ENCODE measurements around the gene KBTBD12. TPM values are rescaled to one million over a fixed set of nuclear protein-coding genes. Genes with fewer than 3 reads are reported as not detected.

Gene KBTBD12
- total and polyA plus RNA-seq, 2 experiments from 2014 or later: 0.07 TPM; not detected in 1

GRCh38 chr3:127899200-127899599 is 15.8 kb upstream of the KBTBD12 start:
- TF ChIP-seq EZH2phosphoT487 (IDR thresholded peaks at IDR 0.05; ENCODE audit: low read depth, severe bottlenecking, unreplicated experiment) (no peak), CTCF (IDR thresholded peaks at IDR 0.05; ENCODE audit: poor library complexity) (no peak), EZH2 (IDR thresholded peaks at IDR 0.05; ENCODE audit: borderline replicate concordance) (no peak)
- Histone ChIP-seq H4K20me1 (ENCODE audit: insufficient read depth, poor library complexity, severe bottlenecking) (no peaks in the 10 kb centered on the region), H3K9me3 (ENCODE audit: low read depth) (no peaks in the 10 kb centered on the region), H3K9me2 (replicated peaks; ENCODE audit: insufficient read depth) (no peaks in the 10 kb centered on the region), H3K4me3 (no peak overlapping the region), H3K4me1 (ENCODE audit: insufficient read depth) (no peaks in the 10 kb centered on the region), H3K79me2 (no peaks in the 10 kb centered on the region), H3K36me3 (replicated peaks; ENCODE audit: insufficient read depth, low read depth) (no peaks in the 10 kb centered on the region), H3K27ac (no peak overlapping the region), H2AFZ (no peak overlapping the region), H3K27me3 (no peaks in the 10 kb centered on the region), H3K4me2 (no peak overlapping the region)
- no peak for DNase-seq (ENCODE audit: low spot score)
- 82% methylated on average over 6 of the region's 6 CpGs for WGBS (ENCODE audit: low lambda C conversion rate, missing lambda C conversion rate)

GRCh38 chr3:127899766-127900165 is 15.3 kb upstream of the KBTBD12 start:
- TF ChIP-seq EZH2phosphoT487 (IDR thresholded peaks at IDR 0.05; ENCODE audit: low read depth, severe bottlenecking, unreplicated experiment) (no peak), CTCF (IDR thresholded peaks at IDR 0.05; ENCODE audit: poor library complexity) (no peak), EZH2 (IDR thresholded peaks at IDR 0.05; ENCODE audit: borderline replicate concordance) (no peak)
- 94% methylated on average over 3 of the region's 3 CpGs for WGBS (ENCODE audit: low lambda C conversion rate, missing lambda C conversion rate)
- no peaks in the 10 kb centered on the region for H4K20me1 ChIP-seq (ENCODE audit: insufficient read depth, poor library complexity, severe bottlenecking)

GRCh38 chr3:127900536-127900935 is 14.5 kb upstream of the KBTBD12 start:
- H3K27ac ChIP-seq: no peak overlapping the region
- H2AFZ ChIP-seq: no peak overlapping the region
- no peaks in the 10 kb centered on the region for H3K4me1 ChIP-seq (ENCODE audit: insufficient read depth)
- DNase-seq (ENCODE audit: low spot score): no peak
- no peak overlapping the region for H3K4me2 ChIP-seq
- 85% methylated on average over 5 of the region's 5 CpGs for WGBS (ENCODE audit: low lambda C conversion rate, missing lambda C conversion rate)
- no peaks in the 10 kb centered on the region for H3K36me3 ChIP-seq (replicated peaks; ENCODE audit: insufficient read depth, low read depth)
- no peaks in the 10 kb centered on the region for H3K79me2 ChIP-seq
- TF ChIP-seq CTCF (IDR thresholded peaks at IDR 0.05; ENCODE audit: poor library complexity) (no peak), EZH2 (IDR thresholded peaks at IDR 0.05; ENCODE audit: borderline replicate concordance) (no peak), EZH2phosphoT487 (IDR thresholded peaks at IDR 0.05; ENCODE audit: low read depth, severe bottlenecking, unreplicated experiment) (no peak)
- no peak overlapping the region for H3K4me3 ChIP-seq
- no peaks in the 10 kb centered on the region for H3K9me2 ChIP-seq (replicated peaks; ENCODE audit: insufficient read depth)
- H3K27me3 ChIP-seq: no peaks in the 10 kb centered on the region
- no peaks in the 10 kb centered on the region for H4K20me1 ChIP-seq (ENCODE audit: insufficient read depth, poor library complexity, severe bottlenecking)
- H3K9me3 ChIP-seq (ENCODE audit: low read depth): no peaks in the 10 kb centered on the region

More at GRCh38 chr3:127899766-127900165, 15.3 kb upstream of the KBTBD12 start:
- no peaks in the 10 kb centered on the region for H3K9me2 ChIP-seq (replicated peaks; ENCODE audit: insufficient read depth)
- no peaks in the 10 kb centered on the region for H3K9me3 ChIP-seq (ENCODE audit: low read depth)
- no peak overlapping the region for H3K27ac ChIP-seq
- H3K4me3 ChIP-seq: no peak overlapping the region
- H3K4me2 ChIP-seq: no peak overlapping the region
- DNase-seq (ENCODE audit: low spot score): no peak
- H3K27me3 ChIP-seq: no peaks in the 10 kb centered on the region
- no peaks in the 10 kb centered on the region for H3K79me2 ChIP-seq
- H3K36me3 ChIP-seq (replicated peaks; ENCODE audit: insufficient read depth, low read depth): no peaks in the 10 kb centered on the region
- no peaks in the 10 kb centered on the region for H3K4me1 ChIP-seq (ENCODE audit: insufficient read depth)
- no peak overlapping the region for H2AFZ ChIP-seq

GRCh38 chr3:127902486-127902885 is 12.5 kb upstream of the KBTBD12 start:
- Histone ChIP-seq H3K27ac (no peak overlapping the region), H3K4me2 (no peak overlapping the region), H3K4me3 (no peak overlapping the region), H3K79me2 (no peaks in the 10 kb centered on the region), H3K4me1 (ENCODE audit: insufficient read depth) (no peaks in the 10 kb centered on the region), H3K9me2 (replicated peaks; ENCODE audit: insufficient read depth) (no peaks in the 10 kb centered on the region), H4K20me1 (ENCODE audit: insufficient read depth, poor library complexity, severe bottlenecking) (no peaks in the 10 kb centered on the region), H3K27me3 (no peaks in the 10 kb centered on the region), H3K36me3 (replicated peaks; ENCODE audit: insufficient read depth, low read depth) (no peaks in the 10 kb centered on the region), H2AFZ (no peak overlapping the region), H3K9me3 (ENCODE audit: low read depth) (no peaks in the 10 kb centered on the region)
- 67% methylated on average over 6 of the region's 6 CpGs for WGBS (ENCODE audit: low lambda C conversion rate, missing lambda C conversion rate)
- no peak for DNase-seq (ENCODE audit: low spot score)
- TF ChIP-seq CTCF (IDR thresholded peaks at IDR 0.05; ENCODE audit: poor library complexity) (no peak), EZH2 (IDR thresholded peaks at IDR 0.05; ENCODE audit: borderline replicate concordance) (no peak), EZH2phosphoT487 (IDR thresholded peaks at IDR 0.05; ENCODE audit: low read depth, severe bottlenecking, unreplicated experiment) (no peak)
